GM21515 (cell line): ENCODE measurements around the gene UACA.
"Not testable (repeated sequence)": the region's sequence is repeated elsewhere in the genome, so short reads cannot be mapped to it uniquely, and the experiment has no call there.

Experiments used
- ATAC-seq: cut with Tn5 transposase; IDR thresholded peaks from one replicate; pipeline ENCODE4 v1.9.1; 2021; ENCODE audit not compliant: unreplicated experiment

UACA gene

DNA sequence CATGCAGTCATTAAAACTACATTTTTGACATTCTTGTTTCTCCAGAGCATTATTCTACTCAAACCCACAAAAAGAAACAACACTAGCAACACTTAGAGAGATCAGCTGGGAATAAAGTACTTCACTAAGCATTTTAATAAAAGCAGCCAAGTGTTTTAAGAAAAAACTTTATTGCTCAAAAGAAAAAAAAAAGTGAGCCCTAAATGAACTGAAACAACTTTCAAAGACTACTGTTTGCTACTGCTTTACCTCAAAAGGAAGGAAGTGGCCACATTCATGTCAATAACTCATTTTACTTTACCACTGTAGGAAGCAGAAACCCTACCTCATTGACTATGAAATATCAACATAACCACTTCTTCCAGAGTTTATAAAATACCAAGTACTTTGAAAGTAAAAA lies 91.3 kb downstream of the UACA start:
- no peak for ATAC-seq

DNA sequence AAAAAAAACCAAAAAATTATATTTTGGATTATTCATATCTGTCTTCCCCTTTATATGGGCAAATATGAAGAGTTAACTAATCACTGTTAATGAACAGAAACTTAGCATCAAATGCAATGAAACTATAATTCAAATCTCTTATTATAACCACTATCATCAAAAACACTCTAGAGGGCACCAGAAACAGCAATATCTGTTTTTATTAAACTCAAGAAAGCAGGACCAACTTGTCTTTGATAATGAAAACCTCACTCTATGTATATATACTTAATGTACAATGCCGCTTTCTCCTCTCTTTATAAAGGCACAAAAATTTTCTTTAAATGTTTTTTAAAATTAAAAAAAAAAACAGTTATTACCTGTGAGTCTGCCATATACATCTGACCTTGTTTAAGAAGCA lies 92.7 kb downstream of the UACA start:
- no peak for ATAC-seq

DNA sequence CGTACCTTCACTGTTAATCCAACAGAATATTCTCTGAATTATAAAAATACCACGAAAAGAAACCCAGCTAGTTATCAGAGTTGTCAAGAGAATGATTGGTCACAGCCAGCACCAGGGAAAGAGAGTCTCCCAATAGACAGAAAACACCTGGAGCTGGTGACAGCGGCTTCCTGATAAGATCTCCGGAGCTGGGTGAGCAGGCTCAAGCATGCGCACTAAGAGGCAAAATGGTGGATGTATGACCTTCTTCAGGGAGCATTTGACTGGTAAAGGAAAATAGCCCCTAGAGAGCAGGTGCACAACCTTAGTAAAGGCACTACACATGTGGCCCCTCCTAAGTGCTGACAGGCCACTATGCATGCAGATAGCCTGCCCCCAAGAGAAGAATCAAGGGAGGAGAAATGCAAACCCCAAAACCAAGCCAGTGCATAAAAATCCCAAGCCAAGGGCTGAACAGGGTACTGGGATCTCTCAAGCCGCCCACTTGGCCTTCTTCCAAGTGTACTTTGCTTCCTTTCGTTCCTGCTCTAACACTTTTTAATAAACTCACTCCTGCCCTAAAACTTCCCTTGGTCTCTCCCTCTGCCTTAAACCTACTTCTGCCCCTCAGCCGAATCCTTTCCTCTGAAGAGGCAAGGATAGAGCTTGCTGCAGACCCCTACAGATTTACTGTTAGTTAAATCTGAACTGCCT lies 93.2 kb downstream of the UACA start:
- ATAC-seq = no peak

DNA sequence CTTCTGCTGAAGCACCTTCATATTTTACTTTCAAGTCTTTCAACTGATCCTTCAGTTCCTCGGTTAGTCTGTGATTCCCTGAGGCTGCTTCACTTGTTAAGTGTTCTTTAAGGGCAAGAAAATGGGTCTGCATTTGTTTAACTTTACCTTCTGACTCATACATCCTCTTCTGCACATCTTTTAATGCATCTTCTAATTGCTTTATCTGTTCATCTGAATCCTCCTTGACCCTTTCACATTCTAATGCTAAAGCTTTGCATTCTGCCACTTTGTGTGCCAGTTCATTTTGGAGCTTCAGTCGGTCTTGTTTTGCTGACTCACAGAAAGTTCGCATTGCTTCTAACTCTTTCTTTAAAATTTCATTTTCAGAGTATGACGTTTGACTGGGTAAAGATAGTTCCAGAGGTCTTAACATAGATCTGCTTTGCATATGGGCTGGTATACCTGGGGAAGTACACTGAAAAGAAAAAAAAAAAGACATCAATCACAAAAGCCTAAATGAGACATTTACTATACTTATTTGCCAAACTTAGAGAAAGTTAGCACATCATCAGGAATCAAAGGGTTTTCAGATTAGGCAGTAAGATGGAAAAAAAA lies 94.3 kb downstream of the UACA start:
- peak; percentile 71 for ATAC-seq

DNA sequence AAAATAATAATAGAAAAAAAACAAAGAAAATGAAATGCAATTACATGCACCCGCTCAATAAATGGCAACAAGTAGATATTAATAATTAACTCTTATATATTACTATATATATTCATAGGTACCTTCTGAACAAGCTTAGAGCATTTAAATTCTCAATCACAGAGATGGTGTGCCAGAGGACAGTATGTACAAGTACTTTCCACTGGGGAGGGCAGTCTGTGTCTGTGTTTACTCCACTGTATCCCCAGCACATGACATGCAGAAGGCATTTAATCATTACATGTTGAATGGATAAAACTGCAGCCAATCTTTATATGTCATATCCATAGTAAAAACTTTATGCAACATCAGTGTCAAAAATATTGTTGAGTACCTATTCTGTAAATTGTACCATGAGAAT lies 97.8 kb downstream of the UACA start:
- no peak for ATAC-seq

DNA sequence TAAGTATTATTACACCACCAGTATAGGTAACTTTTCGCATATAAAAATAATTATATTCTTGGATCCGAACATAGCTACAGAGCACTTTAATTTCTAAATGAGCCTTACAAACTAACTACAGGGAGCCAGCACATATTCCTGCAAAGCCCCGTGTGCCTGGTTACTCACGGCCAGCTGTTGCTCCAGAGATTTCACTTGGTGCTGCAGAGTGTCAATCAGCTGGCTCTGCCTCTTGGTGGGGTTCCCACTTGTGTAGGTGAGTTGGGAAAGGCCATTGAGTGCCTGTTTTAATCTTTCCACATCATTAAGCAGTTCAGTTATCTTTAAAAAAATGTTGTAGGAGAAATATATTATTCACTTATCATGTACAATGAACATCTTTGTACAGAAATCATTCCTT lies 98.9 kb downstream of the UACA start:
- no peak for ATAC-seq

DNA sequence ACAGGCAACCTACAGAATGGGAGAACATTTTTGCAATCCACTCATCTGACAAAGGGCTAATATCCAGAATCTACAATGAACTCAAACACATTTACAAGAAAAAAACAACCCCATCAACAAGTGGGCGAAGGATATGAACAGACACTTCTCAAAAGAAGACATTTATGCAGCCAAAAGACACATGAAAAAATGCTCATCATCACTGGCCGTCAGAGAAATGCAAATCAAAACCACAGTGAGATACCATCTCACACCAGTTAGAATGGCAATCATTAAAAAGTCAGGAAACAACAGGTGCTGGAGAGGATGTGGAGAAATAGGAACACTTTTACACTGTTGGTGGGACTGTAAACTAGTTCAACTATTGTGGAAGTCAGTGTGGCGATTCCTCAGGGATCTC lies 100.3 kb downstream of the UACA start:
- not testable (repeated sequence) for ATAC-seq

DNA sequence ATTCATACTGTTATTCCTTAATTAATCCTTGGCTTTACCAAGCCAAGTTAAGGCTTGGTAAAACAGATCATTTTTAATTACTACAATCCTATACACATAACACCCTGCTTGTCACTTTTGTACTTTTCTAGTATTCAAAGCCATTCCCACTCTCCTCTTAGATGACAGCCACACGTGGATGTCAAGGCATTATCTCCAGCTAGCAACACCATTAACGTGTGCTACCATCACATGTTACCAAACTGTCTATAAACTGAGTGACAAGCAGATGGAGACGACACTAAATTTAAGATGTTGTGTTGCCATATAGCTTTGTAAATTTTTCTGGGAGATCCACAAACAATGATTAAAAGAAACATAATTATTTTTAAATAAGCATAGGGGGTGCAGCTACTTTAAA lies 103.7 kb downstream of the UACA start:
- ATAC-seq = no peak

DNA sequence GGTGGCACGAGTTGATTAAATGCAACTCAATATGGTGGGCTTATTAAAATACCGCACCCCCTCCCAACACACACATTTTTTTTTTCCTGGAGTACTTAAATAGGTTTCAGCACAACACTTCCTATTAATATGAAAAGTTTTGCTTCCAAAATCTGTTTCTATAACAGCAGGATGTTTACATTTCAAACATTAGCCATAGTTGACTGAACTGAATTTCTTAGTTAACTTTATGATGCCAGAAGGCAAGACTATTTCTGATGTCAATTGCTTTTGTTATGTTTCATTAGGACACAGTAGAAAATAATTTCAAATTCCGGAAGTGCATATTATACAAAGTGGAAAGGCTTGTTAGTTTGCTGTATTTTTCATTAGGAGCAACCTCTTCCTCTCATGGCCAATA lies 104.7 kb downstream of the UACA start:
- no peak for ATAC-seq

DNA sequence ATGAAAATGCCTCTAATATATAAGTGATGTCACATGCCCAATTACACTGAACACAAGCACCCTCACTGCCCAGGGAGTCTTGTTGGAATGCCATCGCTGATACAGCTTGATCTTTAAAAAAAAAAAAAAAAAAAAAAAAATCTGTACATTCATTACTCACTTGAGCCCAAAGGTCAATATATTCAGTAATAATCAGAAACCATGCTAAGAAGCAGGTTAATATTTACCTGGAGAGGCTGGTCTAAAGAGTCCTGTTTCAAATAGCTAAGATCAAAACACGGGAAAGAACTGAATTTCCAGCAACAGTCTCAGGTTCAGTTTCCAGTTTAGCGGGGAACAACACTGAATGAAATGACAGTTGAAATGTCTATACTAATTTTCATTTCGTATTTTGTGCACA lies 109.9 kb downstream of the UACA start:
- ATAC-seq = no peak

DNA sequence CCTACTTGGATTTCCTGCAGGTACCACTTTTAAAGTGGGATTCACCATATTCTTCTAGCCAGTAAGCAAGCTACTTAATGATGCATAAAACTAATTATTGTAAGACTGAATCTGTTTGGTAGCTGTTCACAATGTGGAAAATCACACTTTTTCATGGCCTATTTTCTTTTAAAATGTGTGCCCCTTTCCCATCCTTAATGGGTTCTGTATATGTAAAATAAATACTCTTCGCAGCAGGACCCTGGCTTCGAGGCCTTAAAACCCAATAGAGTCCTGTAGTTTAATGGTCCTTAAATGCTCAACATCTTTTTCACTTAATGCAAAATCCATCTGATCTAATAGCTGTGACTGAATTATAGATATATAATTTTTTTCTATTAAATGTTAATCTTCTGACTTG lies 111.0 kb downstream of the UACA start:
- no peak for ATAC-seq

DNA sequence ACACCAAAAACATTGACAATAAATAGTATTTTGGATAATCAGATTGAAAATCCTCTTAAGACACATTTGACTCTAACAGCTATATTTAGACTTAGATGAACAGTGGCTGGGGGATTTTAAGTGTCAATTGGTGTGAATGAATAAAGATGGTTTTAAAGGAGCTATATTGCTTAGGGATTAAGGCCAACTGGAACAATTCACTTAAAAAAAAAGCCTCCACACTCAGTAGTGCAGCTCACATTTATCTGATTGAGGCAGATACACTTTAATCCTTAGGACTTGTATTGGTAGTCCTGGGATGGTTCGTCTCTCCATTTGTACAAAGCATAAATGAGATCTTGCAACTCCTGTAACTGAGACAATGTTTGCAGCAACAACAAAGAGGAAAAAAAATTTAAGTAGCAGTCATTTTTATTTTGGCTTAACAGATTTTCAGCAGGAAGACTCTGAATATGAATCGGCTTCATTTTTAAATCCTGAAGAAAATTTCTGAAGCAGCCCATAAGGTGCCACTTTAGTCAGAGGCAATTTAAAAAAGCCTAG lies 112.0 kb downstream of the UACA start:
- ATAC-seq = no peak

DNA sequence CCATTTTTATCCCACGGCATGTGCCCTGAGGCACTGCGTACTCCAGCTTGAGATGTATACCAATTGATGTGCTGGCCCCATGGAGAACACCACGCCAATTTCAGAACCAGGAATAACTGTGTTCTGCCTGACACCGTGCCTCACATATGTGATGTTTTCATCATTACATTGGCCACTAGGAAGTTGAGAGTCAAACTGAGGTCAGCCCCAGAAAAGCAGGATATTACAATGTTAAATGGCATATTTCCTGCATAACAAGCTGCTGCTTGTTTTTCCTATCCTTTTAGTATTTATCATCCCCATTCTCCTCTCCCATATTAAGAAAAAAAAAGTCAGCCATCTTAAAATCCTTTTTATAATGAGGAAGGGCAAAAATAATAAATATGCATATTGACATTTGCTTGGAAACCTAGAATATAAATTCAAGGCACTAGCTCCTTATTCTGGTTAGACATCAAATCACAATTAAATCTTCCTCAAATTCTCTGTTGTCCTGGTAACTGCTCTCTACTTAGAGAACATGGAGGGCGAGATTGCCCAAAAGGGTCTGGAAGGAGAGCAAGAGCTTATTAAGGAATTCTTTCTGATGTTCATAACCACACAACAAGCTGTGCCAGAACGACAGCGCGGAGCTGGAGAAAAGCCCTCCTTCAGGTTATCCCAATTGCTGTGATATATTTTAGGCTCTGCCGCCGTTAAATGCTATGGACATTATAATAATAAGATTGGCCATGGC lies 112.6 kb downstream of the UACA start:
- no peak for ATAC-seq

DNA sequence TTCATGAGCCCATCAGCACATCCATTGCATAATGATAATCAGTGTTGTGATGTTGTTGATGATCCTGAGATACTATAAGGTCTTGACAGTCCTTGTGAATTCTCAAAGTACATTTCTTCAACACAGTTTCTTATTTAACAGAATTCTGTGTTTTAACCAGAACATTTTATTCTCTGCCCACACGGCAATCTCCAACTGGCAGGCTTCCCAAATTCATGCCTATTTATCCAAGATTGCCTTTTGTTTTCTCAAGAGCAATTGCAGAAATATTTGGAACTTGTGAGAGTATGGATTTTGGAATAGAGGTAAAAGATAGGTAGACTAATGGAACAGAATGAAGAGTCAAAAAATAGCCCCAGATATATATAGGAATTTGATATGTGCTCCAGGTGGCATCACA lies 116.0 kb downstream of the UACA start:
- ATAC-seq = no peak

DNA sequence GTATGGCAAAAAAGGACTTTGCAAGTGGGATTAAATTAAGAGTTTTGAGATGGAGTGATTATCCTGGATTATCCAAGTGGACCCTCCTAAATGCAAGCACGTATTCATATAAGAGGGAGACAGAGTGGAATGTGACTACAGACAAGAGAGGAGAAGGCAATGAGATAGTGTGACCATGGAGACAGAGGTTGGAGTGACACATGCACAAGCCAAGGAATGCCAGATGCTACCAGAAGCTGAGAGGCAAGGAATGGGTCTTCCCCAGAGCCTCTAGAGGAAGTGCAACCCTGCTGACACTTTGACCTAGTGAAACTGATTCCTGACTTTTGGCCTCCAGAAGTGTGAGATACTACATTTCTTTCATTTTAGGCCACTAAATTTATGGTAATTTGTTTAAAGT lies 117.2 kb downstream of the UACA start:
- no peak for ATAC-seq

DNA sequence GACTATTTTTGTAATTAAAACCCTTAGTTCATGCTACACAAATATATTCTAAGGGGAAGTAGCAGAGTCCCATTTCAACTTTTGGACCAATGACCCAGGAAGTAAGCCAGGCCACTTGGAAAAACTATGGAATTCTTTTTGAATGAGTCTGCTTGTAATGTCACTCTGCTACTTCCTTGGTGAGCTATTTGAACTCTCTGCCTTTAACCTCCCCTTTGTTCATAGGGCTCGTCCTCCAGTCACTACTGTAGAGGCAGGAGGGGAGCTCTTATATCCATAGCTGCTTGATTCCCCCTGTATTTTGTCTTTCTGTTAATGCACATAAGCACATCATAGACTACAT lies 119.6 kb downstream of the UACA start:
- no peak for ATAC-seq

DNA sequence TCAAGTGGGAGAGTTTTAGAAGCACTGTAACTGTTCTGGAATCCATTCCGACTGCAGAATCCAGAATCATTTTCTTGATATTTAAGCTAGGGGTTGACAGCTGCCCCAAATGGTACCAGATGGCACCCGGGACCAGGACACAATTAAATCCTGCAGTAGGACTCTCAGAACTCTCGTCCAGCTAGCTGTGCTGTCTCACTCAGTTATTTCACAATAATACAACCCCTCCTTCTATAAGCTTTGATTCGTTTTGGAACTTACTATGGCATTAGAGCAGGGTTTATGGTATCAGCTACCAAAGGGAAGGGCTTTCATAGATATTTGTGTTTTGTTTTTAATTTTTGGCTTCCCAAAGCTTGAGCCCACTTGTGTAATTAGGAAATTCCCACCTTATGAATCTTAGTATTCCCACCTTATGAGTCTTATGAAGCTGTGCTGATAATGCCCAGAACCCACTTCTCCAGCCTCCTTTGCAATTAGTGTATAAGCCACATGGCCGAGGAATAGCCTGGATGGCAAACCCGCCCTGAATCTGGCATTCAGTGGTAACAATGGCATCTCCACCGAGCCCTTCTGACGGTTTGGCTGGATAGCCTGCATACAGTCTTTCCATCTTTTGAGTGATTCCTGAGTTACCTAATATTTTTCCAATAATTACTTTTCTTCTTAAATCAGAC lies 120.1 kb downstream of the UACA start:
- no peak for ATAC-seq

DNA sequence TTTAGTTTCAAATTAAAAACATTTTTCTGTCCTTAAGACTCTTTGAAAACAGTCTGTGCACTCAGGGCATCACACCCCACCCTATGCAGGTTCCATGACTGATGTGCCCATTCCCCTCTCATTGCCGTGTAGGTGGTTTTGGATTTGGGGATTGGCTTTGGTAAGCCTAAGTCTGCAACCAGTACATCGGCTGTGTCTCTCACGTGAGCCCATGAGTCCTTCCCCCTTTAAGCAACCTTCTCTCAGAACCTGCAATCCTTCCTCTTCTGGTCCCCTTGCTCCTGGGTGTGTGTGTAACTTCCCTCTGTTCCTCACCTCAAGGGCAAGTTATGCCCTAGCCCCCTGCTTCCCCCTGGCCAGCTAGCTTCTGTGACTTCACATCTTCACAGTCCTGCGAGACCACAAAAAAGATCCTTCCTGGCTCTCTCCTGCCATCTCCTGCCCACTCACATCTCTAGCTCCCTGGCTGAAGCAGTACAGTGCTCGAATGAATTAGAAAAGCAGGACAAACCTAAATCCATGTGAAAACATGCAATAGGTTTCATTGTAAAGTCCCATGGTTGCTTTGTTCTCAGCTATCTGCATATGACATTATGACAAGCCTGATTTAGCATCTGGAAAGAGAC lies 126.7 kb downstream of the UACA start:
- no peak for ATAC-seq

DNA sequence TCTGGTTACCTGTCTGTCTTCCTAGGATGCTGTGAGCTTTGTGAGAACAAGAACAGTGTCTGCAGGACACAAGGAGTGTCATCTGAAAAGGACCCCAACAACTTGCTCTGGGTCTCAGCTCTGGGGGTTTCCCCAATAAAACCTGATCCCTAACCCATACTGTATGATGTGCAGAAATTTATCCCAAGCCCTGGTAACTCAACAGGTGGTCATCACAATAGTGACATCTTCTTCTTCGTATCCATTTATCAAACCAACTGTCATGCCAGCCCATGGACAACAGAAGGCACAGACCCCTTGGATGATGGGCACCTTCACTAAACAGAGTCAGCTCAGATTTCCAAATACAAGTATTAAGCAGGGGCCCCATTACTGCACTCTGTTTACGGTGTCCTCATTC lies 127.5 kb downstream of the UACA start:
- ATAC-seq = no peak

DNA sequence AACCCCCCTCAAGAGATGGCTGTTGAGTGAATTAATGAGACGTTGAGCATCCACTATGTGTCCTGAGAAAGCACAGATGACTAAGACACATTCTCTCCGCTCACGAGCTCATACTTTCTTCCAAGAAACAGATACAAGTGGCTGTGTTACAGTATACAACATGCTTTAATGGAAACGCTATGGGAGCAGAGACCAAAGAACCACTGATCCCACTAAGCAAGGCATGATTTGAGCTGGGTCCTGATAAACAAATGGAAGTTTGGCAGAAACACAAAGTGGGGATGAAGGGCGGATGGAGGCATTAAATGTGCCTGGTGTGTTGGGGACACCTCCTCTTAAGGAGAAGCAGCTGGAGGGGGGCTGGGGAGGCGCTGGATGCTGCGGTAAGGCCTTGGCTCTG lies 129.4 kb downstream of the UACA start:
- no peak for ATAC-seq

DNA sequence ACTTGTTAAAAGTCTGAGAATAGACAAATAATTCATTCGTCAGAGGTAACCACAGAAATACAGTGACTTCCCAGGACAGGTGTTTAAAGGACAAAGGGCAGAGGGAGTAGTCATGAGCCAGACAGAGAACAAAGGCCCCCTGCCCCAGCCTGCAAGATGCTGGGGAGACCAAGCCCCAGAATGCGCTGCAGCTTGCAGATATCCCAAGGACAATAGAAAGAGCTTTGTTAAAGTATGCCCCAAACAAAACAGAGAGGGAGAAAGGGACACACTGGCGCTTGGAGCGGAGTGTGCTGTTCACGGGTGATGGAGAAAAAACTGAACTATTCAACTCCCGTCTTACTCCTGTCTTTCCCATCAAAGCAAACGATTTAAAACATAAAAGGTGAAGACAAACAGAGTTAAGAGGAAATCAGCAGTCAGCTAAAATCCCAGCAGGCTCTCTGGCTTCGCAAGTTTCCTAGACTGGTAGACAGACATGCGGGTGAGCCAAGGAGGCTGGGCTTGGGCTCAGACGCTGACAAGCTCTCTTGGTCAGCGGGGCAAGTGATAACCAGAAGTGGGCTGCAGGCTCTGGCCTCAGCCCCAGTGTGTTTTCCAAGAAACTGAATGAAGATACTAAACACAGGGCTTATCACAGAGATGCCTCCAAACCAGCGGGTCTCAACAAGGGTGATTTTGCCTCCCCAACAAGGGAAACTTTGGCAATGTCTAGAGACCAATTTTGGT lies 130.1 kb downstream of the UACA start:
- no peak for ATAC-seq
